ENCODE data around the gene CAGE1. TPM values are rescaled to one million over a fixed set of nuclear protein-coding genes. Genes with fewer than 3 reads are reported as not detected.

Gene CAGE1
- polyA plus RNA-seq, 1 donor (not counting 4 experiments of a cell fraction or from before 2014, with no cell fraction given): 0.04 TPM

DNA sequence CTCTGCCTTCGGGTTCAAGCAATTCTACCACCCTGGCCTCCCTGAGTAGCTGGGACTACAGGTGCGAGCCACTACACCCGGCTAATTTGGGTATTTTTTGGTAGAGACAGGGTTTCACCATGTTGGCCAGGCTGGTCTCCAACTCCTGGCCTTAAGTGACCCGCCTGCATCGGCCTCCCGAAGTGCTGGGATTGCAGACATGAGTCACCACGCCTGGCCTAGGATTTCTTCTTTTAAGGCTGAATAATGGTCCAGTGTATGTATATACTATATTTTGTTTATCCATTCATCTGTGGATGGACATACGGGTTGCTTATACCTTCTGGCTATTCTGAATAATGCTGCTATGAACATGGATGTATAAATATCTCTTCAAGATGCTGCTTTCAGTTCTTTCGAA lies 17.2 kb upstream of the CAGE1 start:
- TF ChIP-seq EZH2 (IDR thresholded peaks at IDR 0.05; ENCODE audit: low read length): no peak
- TF ChIP-seq, protein P1, sequence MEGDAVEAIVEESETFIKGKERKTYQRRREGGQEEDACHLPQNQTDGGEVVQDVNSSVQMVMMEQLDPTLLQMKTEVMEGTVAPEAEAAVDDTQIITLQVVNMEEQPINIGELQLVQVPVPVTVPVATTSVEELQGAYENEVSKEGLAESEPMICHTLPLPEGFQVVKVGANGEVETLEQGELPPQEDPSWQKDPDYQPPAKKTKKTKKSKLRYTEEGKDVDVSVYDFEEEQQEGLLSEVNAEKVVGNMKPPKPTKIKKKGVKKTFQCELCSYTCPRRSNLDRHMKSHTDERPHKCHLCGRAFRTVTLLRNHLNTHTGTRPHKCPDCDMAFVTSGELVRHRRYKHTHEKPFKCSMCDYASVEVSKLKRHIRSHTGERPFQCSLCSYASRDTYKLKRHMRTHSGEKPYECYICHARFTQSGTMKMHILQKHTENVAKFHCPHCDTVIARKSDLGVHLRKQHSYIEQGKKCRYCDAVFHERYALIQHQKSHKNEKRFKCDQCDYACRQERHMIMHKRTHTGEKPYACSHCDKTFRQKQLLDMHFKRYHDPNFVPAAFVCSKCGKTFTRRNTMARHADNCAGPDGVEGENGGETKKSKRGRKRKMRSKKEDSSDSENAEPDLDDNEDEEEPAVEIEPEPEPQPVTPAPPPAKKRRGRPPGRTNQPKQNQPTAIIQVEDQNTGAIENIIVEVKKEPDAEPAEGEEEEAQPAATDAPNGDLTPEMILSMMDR (optimal IDR thresholded peaks at IDR 0.05 in 1 of 3, IDR thresholded peaks at IDR 0.05 in 1 of 3, conservative IDR thresholded peaks at IDR 0.05 in 1 of 3; ENCODE audit: extremely low read depth in 1 of 3, insufficient read depth in 2 of 3, low read length in 3 of 3): no peak
- Histone ChIP-seq H3K4me2 (ENCODE audit: control insufficient read depth, extremely low read depth, insufficient read depth, low read depth, low read length) (no peak overlapping the region), H3K4me1 (ENCODE audit: control insufficient read depth, extremely low read depth, insufficient read depth, low read length) (no peaks in the 10 kb centered on the region), H3K27me3 (ENCODE audit: control insufficient read depth, extremely low read depth, insufficient read depth, low read length) (no peaks in the 10 kb centered on the region), H3K27ac (ENCODE audit: control insufficient read depth, insufficient read depth, low read length) (no peak overlapping the region), H3K79me2 (ENCODE audit: control insufficient read depth, insufficient read depth, low read length) (no peaks in the 10 kb centered on the region), H2AFZ (ENCODE audit: control insufficient read depth, low read length) (no peak overlapping the region), H3K9me1 (ENCODE audit: control insufficient read depth, extremely low read depth, insufficient read depth, low read length) (no peaks in the 10 kb centered on the region), H3K9me3 (ENCODE audit: control insufficient read depth, low read depth, low read length) (no peaks in the 10 kb centered on the region), H3K4me3 (ENCODE audit: control insufficient read depth in 2 of 3, extremely low read depth in 1 of 3, insufficient read depth in 2 of 3, low read depth in 1 of 3, low read length in 3 of 3) (no peak overlapping the region), H3K36me3 (ENCODE audit: control insufficient read depth in 2 of 2, extremely low read depth in 1 of 2, insufficient read depth in 2 of 2, low read length in 2 of 2) (peaks cover 13 to 39% of the 10 kb centered on the region in 2 experiments), H3K9ac (ENCODE audit: control insufficient read depth, extremely low read depth, insufficient read depth, low read length) (no peak overlapping the region), H4K20me1 (ENCODE audit: control insufficient read depth, extremely low read depth, insufficient read depth, low read length) (no peaks in the 10 kb centered on the region)
- dilution Hi-C loops (cut with MboI; ENCODE audit: extremely low pct_ligation_motif_present, low sequenced_read_pairs): loop anchor here (25.0 kb wide), 1 partner anchor 181 kb away; the partner anchor contains the start of gene SNRNP48
- no peak for FAIRE-seq
- no peak for DNase-seq (ENCODE audit: low read depth, low spot score)

DNA sequence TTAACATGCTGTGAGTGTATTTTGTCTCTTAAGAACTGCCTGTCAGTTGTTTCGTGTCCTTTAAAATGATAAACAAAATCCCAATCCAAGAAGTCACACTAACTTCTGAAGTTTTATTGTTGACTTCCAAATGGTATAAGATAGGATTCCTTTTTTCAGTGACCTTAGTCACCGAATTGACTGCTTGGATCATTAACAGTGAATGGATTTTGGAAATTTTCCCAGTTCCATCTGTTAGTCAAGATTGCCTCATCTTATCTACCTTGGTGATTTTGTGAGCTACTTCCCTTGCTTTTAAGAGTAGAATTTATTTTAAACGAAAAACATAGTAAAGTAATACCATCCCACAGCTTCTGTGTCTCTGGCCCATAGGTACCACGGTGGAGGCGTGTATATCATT lies 15.0 kb upstream of the CAGE1 start:
- no peaks in the 10 kb centered on the region for H4K20me1 ChIP-seq (ENCODE audit: control insufficient read depth, extremely low read depth, insufficient read depth, low read length)
- H3K36me3 ChIP-seq (ENCODE audit: control insufficient read depth in 2 of 2, extremely low read depth in 1 of 2, insufficient read depth in 2 of 2, low read length in 2 of 2): peaks cover 15 to 28% of the 10 kb centered on the region in 2 experiments
- no peaks in the 10 kb centered on the region for H3K27me3 ChIP-seq (ENCODE audit: control insufficient read depth, extremely low read depth, insufficient read depth, low read length)
- dilution Hi-C loops (cut with MboI; ENCODE audit: extremely low pct_ligation_motif_present, low sequenced_read_pairs): loop anchor here (25.0 kb wide), 1 partner anchor 183 kb away; the partner anchor contains the start of gene SNRNP48
- H3K4me1 ChIP-seq (ENCODE audit: control insufficient read depth, extremely low read depth, insufficient read depth, low read length): no peaks in the 10 kb centered on the region
- no peaks in the 10 kb centered on the region for H3K9me1 ChIP-seq (ENCODE audit: control insufficient read depth, extremely low read depth, insufficient read depth, low read length)
- FAIRE-seq (no peak), DNase-seq (ENCODE audit: low read depth, low spot score) (no peak)
- no peak overlapping the region for H3K9ac ChIP-seq (ENCODE audit: control insufficient read depth, extremely low read depth, insufficient read depth, low read length)
- H3K9me3 ChIP-seq (ENCODE audit: control insufficient read depth, low read depth, low read length): no peaks in the 10 kb centered on the region
- no peak overlapping the region for H3K27ac ChIP-seq (ENCODE audit: control insufficient read depth, insufficient read depth, low read length)
- TF ChIP-seq, protein P1 (optimal IDR thresholded peaks at IDR 0.05 in 1 of 3, IDR thresholded peaks at IDR 0.05 in 1 of 3, conservative IDR thresholded peaks at IDR 0.05 in 1 of 3; ENCODE audit: extremely low read depth in 1 of 3, insufficient read depth in 2 of 3, low read length in 3 of 3): no peak
- TF ChIP-seq EZH2 (IDR thresholded peaks at IDR 0.05; ENCODE audit: low read length): no peak
- H3K4me2 ChIP-seq (ENCODE audit: control insufficient read depth, extremely low read depth, insufficient read depth, low read depth, low read length): no peak overlapping the region
- H3K79me2 ChIP-seq (ENCODE audit: control insufficient read depth, insufficient read depth, low read length): no peaks in the 10 kb centered on the region
- H3K4me3 ChIP-seq (ENCODE audit: control insufficient read depth in 2 of 3, extremely low read depth in 1 of 3, insufficient read depth in 2 of 3, low read depth in 1 of 3, low read length in 3 of 3): no peak overlapping the region
- H2AFZ ChIP-seq (ENCODE audit: control insufficient read depth, low read length): no peak overlapping the region

Measured in keratinocyte (primary cell).